ENCODE data around the gene CIBAR2.

Gene CIBAR2

GRCh38 chr16:85075236-85075924 is 36.9 kb downstream of the CIBAR2 start:
- H3K4me1 ChIP-seq (ENCODE audit: control insufficient read depth, low read depth, low read length) = peaks cover 11% of the 10 kb centered on the region
- H3K36me3 ChIP-seq (ENCODE audit: control insufficient read depth, low read depth, low read length) = no peaks in the 10 kb centered on the region
- no peak overlapping the region for H3K27ac ChIP-seq (ENCODE audit: low read length)
- H3K4me3 ChIP-seq (ENCODE audit: low read length) = no peak overlapping the region
- no peaks in the 10 kb centered on the region for H3K9me3 ChIP-seq (ENCODE audit: control insufficient read depth, low read depth, low read length)
- H3K27me3 ChIP-seq (ENCODE audit: control insufficient read depth, insufficient read depth, low read length) = peaks cover 16% of the 10 kb centered on the region
- H3K9ac ChIP-seq (ENCODE audit: low read length) = no peak overlapping the region

- no peak overlapping the region for H3K4me3 ChIP-seq (ENCODE audit: low read length)
- H3K27ac ChIP-seq (ENCODE audit: low read length) = no peak overlapping the region
- H3K4me1 ChIP-seq (ENCODE audit: control insufficient read depth, low read depth, low read length) = peaks cover 11% of the 10 kb centered on the region
- H3K36me3 ChIP-seq (ENCODE audit: control insufficient read depth, low read depth, low read length) = no peaks in the 10 kb centered on the region
- no peaks in the 10 kb centered on the region for H3K9me3 ChIP-seq (ENCODE audit: control insufficient read depth, low read depth, low read length)
- H3K27me3 ChIP-seq (ENCODE audit: control insufficient read depth, insufficient read depth, low read length) = peaks cover 9% of the 10 kb centered on the region
- no peak overlapping the region for H3K9ac ChIP-seq (ENCODE audit: low read length)
These were observed 37.9 kb downstream of the CIBAR2 start for GRCh38 chr16:85074225-85074914.

GRCh38 chr16:85072947-85073346 is 39.3 kb downstream of the CIBAR2 start:
- H3K27me3 ChIP-seq (ENCODE audit: control insufficient read depth, insufficient read depth, low read length) = peaks cover 9% of the 10 kb centered on the region
- no peak overlapping the region for H3K27ac ChIP-seq (ENCODE audit: low read length)
- H3K9ac ChIP-seq (ENCODE audit: low read length) = no peak overlapping the region
- no peaks in the 10 kb centered on the region for H3K36me3 ChIP-seq (ENCODE audit: control insufficient read depth, low read depth, low read length)
- no peaks in the 10 kb centered on the region for H3K9me3 ChIP-seq (ENCODE audit: control insufficient read depth, low read depth, low read length)
- H3K4me1 ChIP-seq (ENCODE audit: control insufficient read depth, low read depth, low read length) = peaks cover 11% of the 10 kb centered on the region
- H3K4me3 ChIP-seq (ENCODE audit: low read length) = no peak overlapping the region

GRCh38 chr16:85072076-85072860 is 40.0 kb downstream of the CIBAR2 start:
- H3K4me3 ChIP-seq (ENCODE audit: low read length) = no peak overlapping the region
- H3K36me3 ChIP-seq (ENCODE audit: control insufficient read depth, low read depth, low read length) = no peaks in the 10 kb centered on the region
- peaks cover 10% of the 10 kb centered on the region for H3K4me1 ChIP-seq (ENCODE audit: control insufficient read depth, low read depth, low read length)
- H3K27ac ChIP-seq (ENCODE audit: low read length) = no peak overlapping the region
- H3K9ac ChIP-seq (ENCODE audit: low read length) = no peak overlapping the region
- H3K27me3 ChIP-seq (ENCODE audit: control insufficient read depth, insufficient read depth, low read length) = peaks cover 9% of the 10 kb centered on the region
- H3K9me3 ChIP-seq (ENCODE audit: control insufficient read depth, low read depth, low read length) = no peaks in the 10 kb centered on the region

- Histone ChIP-seq H3K9ac (ENCODE audit: low read length) (no peak overlapping the region), H3K36me3 (ENCODE audit: control insufficient read depth, low read depth, low read length) (no peaks in the 10 kb centered on the region), H3K27ac (ENCODE audit: low read length) (no peak overlapping the region), H3K4me1 (ENCODE audit: control insufficient read depth, low read depth, low read length) (no peaks in the 10 kb centered on the region), H3K4me3 (ENCODE audit: low read length) (no peak overlapping the region), H3K9me3 (ENCODE audit: control insufficient read depth, low read depth, low read length) (no peaks in the 10 kb centered on the region), H3K27me3 (ENCODE audit: control insufficient read depth, insufficient read depth, low read length) (no peaks in the 10 kb centered on the region)
These were observed 43.1 kb downstream of the CIBAR2 start for GRCh38 chr16:85069171-85069570.

- no peak overlapping the region for H3K9ac ChIP-seq (ENCODE audit: low read length)
- no peaks in the 10 kb centered on the region for H3K27me3 ChIP-seq (ENCODE audit: control insufficient read depth, insufficient read depth, low read length)
- no peak overlapping the region for H3K27ac ChIP-seq (ENCODE audit: low read length)
- H3K4me3 ChIP-seq (ENCODE audit: low read length) = no peak overlapping the region
- H3K4me1 ChIP-seq (ENCODE audit: control insufficient read depth, low read depth, low read length) = no peaks in the 10 kb centered on the region
- no peaks in the 10 kb centered on the region for H3K36me3 ChIP-seq (ENCODE audit: control insufficient read depth, low read depth, low read length)
- H3K9me3 ChIP-seq (ENCODE audit: control insufficient read depth, low read depth, low read length) = no peaks in the 10 kb centered on the region
These were observed 43.5 kb downstream of the CIBAR2 start for GRCh38 chr16:85068746-85069145.

- Histone ChIP-seq H3K4me1 (ENCODE audit: control insufficient read depth, low read depth, low read length) (peaks cover 7% of the 10 kb centered on the region), H3K36me3 (ENCODE audit: control insufficient read depth, low read depth, low read length) (no peaks in the 10 kb centered on the region), H3K4me3 (ENCODE audit: low read length) (no peak overlapping the region), H3K27me3 (ENCODE audit: control insufficient read depth, insufficient read depth, low read length) (no peaks in the 10 kb centered on the region), H3K27ac (ENCODE audit: low read length) (no peak overlapping the region), H3K9ac (ENCODE audit: low read length) (no peak overlapping the region), H3K9me3 (ENCODE audit: control insufficient read depth, low read depth, low read length) (no peaks in the 10 kb centered on the region)
These were observed 44.8 kb downstream of the CIBAR2 start for GRCh38 chr16:85067426-85067825.

GRCh38 chr16:85067024-85067423 is 45.2 kb downstream of the CIBAR2 start:
- Histone ChIP-seq H3K36me3 (ENCODE audit: control insufficient read depth, low read depth, low read length) (no peaks in the 10 kb centered on the region), H3K9ac (ENCODE audit: low read length) (no peak overlapping the region), H3K9me3 (ENCODE audit: control insufficient read depth, low read depth, low read length) (no peaks in the 10 kb centered on the region), H3K4me3 (ENCODE audit: low read length) (no peak overlapping the region), H3K27ac (ENCODE audit: low read length) (no peak overlapping the region), H3K4me1 (ENCODE audit: control insufficient read depth, low read depth, low read length) (peaks cover 11% of the 10 kb centered on the region), H3K27me3 (ENCODE audit: control insufficient read depth, insufficient read depth, low read length) (no peaks in the 10 kb centered on the region)

- no peak overlapping the region for H3K9ac ChIP-seq (ENCODE audit: low read length)
- H3K27ac ChIP-seq (ENCODE audit: low read length) = no peak overlapping the region
- no peaks in the 10 kb centered on the region for H3K9me3 ChIP-seq (ENCODE audit: control insufficient read depth, low read depth, low read length)
- no peaks in the 10 kb centered on the region for H3K27me3 ChIP-seq (ENCODE audit: control insufficient read depth, insufficient read depth, low read length)
- peaks cover 13% of the 10 kb centered on the region for H3K4me1 ChIP-seq (ENCODE audit: control insufficient read depth, low read depth, low read length)
- no peaks in the 10 kb centered on the region for H3K36me3 ChIP-seq (ENCODE audit: control insufficient read depth, low read depth, low read length)
- H3K4me3 ChIP-seq (ENCODE audit: low read length) = no peak overlapping the region
These were observed 45.9 kb downstream of the CIBAR2 start for GRCh38 chr16:85066346-85066885.

- H3K36me3 ChIP-seq (ENCODE audit: control insufficient read depth, low read depth, low read length) = no peaks in the 10 kb centered on the region
- H3K27ac ChIP-seq (ENCODE audit: low read length) = no peak overlapping the region
- H3K4me3 ChIP-seq (ENCODE audit: low read length) = no peak overlapping the region
- no peaks in the 10 kb centered on the region for H3K9me3 ChIP-seq (ENCODE audit: control insufficient read depth, low read depth, low read length)
- no peak overlapping the region for H3K9ac ChIP-seq (ENCODE audit: low read length)
- H3K4me1 ChIP-seq (ENCODE audit: control insufficient read depth, low read depth, low read length) = peaks cover 13% of the 10 kb centered on the region
- H3K27me3 ChIP-seq (ENCODE audit: control insufficient read depth, insufficient read depth, low read length) = no peaks in the 10 kb centered on the region
These were observed 47.2 kb downstream of the CIBAR2 start for GRCh38 chr16:85065099-85065498.

GRCh38 chr16:85064186-85064585 is 48.1 kb downstream of the CIBAR2 start:
- no peaks in the 10 kb centered on the region for H3K9me3 ChIP-seq (ENCODE audit: control insufficient read depth, low read depth, low read length)
- no peak overlapping the region for H3K4me3 ChIP-seq (ENCODE audit: low read length)
- peaks cover 13% of the 10 kb centered on the region for H3K4me1 ChIP-seq (ENCODE audit: control insufficient read depth, low read depth, low read length)
- H3K36me3 ChIP-seq (ENCODE audit: control insufficient read depth, low read depth, low read length) = no peaks in the 10 kb centered on the region
- no peak overlapping the region for H3K27ac ChIP-seq (ENCODE audit: low read length)
- H3K27me3 ChIP-seq (ENCODE audit: control insufficient read depth, insufficient read depth, low read length) = no peaks in the 10 kb centered on the region
- no peak overlapping the region for H3K9ac ChIP-seq (ENCODE audit: low read length)

Data from iPS-18a (cell line).